Cardiac muscle cell (in vitro differentiated cells and primary cell): ENCODE measurements around the gene SOX5. TPM values are rescaled to one million over a fixed set of nuclear protein-coding genes. Genes with fewer than 3 reads are reported as not detected.

Experiments used
- DNase-seq, 2 donors: peaks; one replicate each; pipeline versions ENCODE4 v3.0.0 to v3.0.0-alpha.2; 2010 to 2017; ENCODE audit warnings: low read depth in 1 of 2, low spot score in 1 of 2
- H3K27ac ChIP-seq: fragments of 200-600 bp; sonication (generic); 2 replicates; pipeline ENCODE4 v1.5.1; 2016
- H3K27me3 ChIP-seq: fragments of 200-600 bp; sonication (generic); 2 replicates; pipeline ENCODE4 v1.6.0; 2016; ENCODE audit warnings: control low read depth
- H3K36me3 ChIP-seq: fragments of 200-600 bp; sonication (generic); 2 replicates; pipeline ENCODE4 v1.5.1; 2016; ENCODE audit warnings: control low read depth
- H3K4me1 ChIP-seq: fragments of 200-600 bp; sonication (generic); 2 replicates; pipeline ENCODE4 v1.8.1; 2017; ENCODE audit warnings: low read depth, mild to moderate bottlenecking, mixed run types
- H3K4me3 ChIP-seq: fragments of 200-600 bp; sonication (generic); 2 replicates; pipeline ENCODE4 v1.5.1; 2016; ENCODE audit warnings: mild to moderate bottlenecking
- H3K9me3 ChIP-seq: fragments of 200-600 bp; sonication (generic); 2 replicates; pipeline ENCODE4 v1.5.1; 2017; ENCODE audit warnings: low read depth, mild to moderate bottlenecking, control low read depth
- CTCF ChIP-seq: IDR thresholded peaks from 2 replicates; pipeline ENCODE4 v1.5.1; 2012; ENCODE audit warnings: low read depth, mild to moderate bottlenecking, low read length
- polyA plus RNA-seq: library from polyadenylated mRNA; unstranded; fragments of >200 nt; fragmentation: Nextera tagmentation; extraction: Ambion mirVana; gene quantifications from 2 replicates; pipeline ENCODE4 v1.2.1, GENCODE V29; 2016
- total RNA-seq: library from RNA; depleted of rRNA; stranded (reverse); fragments of >200 nt; gene quantifications from 2 replicates; pipeline ENCODE4 v1.2.3, GENCODE V29; 2016

The SOX5 gene
- total and polyA plus RNA-seq, 2 experiments from 2014 or later, result 6.8 to 11.9 TPM

GRCh38 chr12:23931176-23931575, 18.3 kb downstream of the SOX5 start:
- Histone ChIP-seq H3K4me1 (no peaks in the 10 kb centered on the region), H3K27me3 (no peaks in the 10 kb centered on the region), H3K27ac (no peak overlapping the region), H3K4me3 (no peak overlapping the region), H3K36me3 (no peaks in the 10 kb centered on the region), H3K9me3 (no peaks in the 10 kb centered on the region)
- no peak for DNase-seq
- TF ChIP-seq CTCF, result no peak

GRCh38 chr12:23930599-23930998, 18.9 kb downstream of the SOX5 start:
- no peak overlapping the region for H3K4me3 ChIP-seq
- no peak for TF ChIP-seq CTCF
- H3K9me3 ChIP-seq, result no peaks in the 10 kb centered on the region
- no peaks in the 10 kb centered on the region for H3K36me3 ChIP-seq
- H3K4me1 ChIP-seq, result no peaks in the 10 kb centered on the region
- no peak overlapping the region for H3K27ac ChIP-seq
- DNase-seq, result no peak
- no peaks in the 10 kb centered on the region for H3K27me3 ChIP-seq

GRCh38 chr12:23929906-23930305, 19.6 kb downstream of the SOX5 start:
- no peaks in the 10 kb centered on the region for H3K4me1 ChIP-seq
- no peaks in the 10 kb centered on the region for H3K27me3 ChIP-seq
- H3K27ac ChIP-seq, result no peak overlapping the region
- no peak for TF ChIP-seq CTCF
- no peaks in the 10 kb centered on the region for H3K9me3 ChIP-seq
- no peak overlapping the region for H3K4me3 ChIP-seq
- no peak for DNase-seq
- H3K36me3 ChIP-seq, result no peaks in the 10 kb centered on the region

- Histone ChIP-seq H3K27ac (no peak overlapping the region), H3K4me3 (no peak overlapping the region), H3K4me1 (no peaks in the 10 kb centered on the region), H3K27me3 (no peaks in the 10 kb centered on the region), H3K36me3 (no peaks in the 10 kb centered on the region), H3K9me3 (no peaks in the 10 kb centered on the region)
- no peak for DNase-seq
- TF ChIP-seq CTCF, result no peak
These were observed 21.6 kb downstream of the SOX5 start for GRCh38 chr12:23927907-23928306.

GRCh38 chr12:23921099-23921856, 28.2 kb downstream of the SOX5 start:
- Histone ChIP-seq H3K27me3 (no peaks in the 10 kb centered on the region), H3K4me1 (no peaks in the 10 kb centered on the region), H3K27ac (no peak overlapping the region), H3K36me3 (no peaks in the 10 kb centered on the region), H3K9me3 (no peaks in the 10 kb centered on the region), H3K4me3 (no peak overlapping the region)
- no peak for TF ChIP-seq CTCF
- peak in 1 of 2 donors; percentile 4 for DNase-seq
